ENCODE measurements around the gene DPEP1.
A peak's percentile ranks its signal among the peaks of the same experiment; 100 is the strongest.
"Not testable (repeated sequence)": the region's sequence is repeated elsewhere in the genome, so short reads cannot be mapped to it uniquely, and the experiment has no call there.

The DPEP1 gene

GRCh38 chr16:89655062-89655643, 41.7 kb downstream of the DPEP1 start:
- DNase-seq, result no peak

- DNase-seq, result no peak
Measured at GRCh38 chr16:89656435-89657121, 43.1 kb downstream of the DPEP1 start.

GRCh38 chr16:89657442-89658220, 44.2 kb downstream of the DPEP1 start, which contains the start of the genes CHMP1A and SPATA33:
CHMP1A (minus strand) TSS chr16:89657708; CDS start chr16:89657588, 120 bp downstream.
SPATA33 (plus strand) TSS chr16:89657836; CDS start chr16:89657912, 76 bp downstream.
- DNase-seq, result peak; percentile 80 to 81

DNA sequence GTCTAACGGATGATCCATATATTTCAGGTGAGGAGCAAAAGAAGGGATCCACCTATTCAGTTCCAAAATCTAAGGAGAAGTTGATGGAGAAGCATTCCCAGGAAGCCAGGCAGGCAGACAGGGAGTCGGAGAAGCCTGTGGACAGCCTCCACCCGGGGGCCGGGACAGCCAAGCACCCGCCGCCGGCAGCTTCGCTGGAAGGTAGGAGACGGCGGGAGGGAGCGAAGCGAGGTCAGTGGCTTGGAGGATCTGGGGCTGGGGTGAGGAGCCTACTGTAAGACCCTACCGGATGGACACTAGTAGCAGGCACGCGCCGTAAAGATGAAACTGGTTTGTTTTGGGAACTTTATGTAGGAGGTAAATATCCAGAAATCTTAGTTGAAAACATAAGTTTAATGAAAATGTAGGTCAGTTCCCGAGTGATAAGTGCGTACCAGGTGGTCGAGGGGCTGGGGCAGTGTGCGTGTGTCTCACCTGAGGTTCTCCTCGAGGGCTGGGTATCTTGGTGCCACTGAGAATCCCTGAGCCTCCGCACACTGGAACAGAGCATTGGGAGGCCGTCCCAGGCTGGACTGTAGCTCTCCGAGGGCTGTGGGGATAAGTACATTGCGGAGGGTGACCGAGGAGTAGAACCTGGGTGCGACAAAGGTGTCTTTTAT, 44.9 kb downstream of the DPEP1 start:
- no peak for DNase-seq

GRCh38 chr16:89660146-89660545, 46.7 kb downstream of the DPEP1 start:
- no peak for DNase-seq

DNA sequence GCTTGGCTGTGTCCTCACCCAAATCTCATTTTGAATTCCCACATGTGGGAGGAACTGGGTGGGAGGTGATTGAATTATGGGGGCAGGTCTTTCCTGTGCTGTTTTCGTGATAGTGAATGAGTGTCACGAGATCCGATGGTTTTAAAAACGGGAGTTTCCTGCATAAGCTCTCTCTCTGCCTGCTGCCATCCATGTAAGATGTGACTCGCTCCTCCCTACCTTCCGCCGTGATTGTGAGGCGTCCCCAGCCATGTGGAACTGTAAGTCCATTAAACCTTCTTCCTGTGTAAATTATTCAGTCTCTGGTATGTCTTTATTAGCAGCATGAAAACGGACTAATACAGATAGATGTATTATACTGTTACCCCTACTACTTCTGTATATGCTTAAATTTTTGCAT, 47.8 kb downstream of the DPEP1 start:
- DNase-seq, result no peak

DNA sequence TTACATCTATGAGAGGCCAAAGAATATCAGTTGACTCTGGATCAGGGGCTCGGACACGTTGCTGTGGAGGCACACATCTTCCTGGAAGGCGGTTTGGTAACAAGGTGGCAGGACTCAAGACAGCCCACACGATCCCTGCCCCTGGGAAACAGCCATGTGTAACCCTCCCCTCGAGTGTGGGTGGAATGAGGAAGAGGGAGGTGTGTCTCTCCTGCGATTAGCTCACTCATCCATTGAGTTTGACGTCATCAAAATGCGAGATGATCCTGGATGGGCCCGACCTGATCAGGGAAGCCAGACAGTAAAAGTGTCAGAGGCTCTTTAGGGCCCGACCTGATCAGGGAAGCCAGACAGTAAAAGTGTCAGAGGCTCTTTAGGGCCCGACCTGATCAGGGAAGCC, 50.8 kb downstream of the DPEP1 start:
- DNase-seq, result not testable (repeated sequence)

- DNase-seq, result not testable (repeated sequence)
Measured at GRCh38 chr16:89667000-89667399, 53.6 kb downstream of the DPEP1 start.

- DNase-seq, result no peak
Measured at GRCh38 chr16:89667633-89668032, 54.2 kb downstream of the DPEP1 start.

DNA sequence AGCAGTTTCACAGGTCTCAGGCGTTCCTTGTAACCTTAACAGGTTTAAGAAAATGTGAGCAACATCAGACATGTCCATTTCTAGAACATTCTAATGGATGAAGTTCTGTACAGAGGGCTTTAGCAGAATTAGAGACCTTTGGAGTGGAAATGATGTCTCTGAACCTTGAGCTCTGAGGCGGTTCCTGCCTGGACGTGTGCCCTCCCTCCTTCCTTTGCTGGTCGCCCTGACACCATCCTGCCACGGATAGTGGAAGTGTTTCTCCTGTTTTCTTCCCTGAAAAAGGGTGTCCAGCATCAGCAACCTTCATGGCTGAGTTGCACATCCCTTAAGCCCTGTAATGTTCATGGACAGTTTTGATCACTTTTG, 55.3 kb downstream of the DPEP1 start:
- DNase-seq, result no peak

- DNase-seq, result no peak
Measured at GRCh38 chr16:89669755-89670154, 56.3 kb downstream of the DPEP1 start.

DNA sequence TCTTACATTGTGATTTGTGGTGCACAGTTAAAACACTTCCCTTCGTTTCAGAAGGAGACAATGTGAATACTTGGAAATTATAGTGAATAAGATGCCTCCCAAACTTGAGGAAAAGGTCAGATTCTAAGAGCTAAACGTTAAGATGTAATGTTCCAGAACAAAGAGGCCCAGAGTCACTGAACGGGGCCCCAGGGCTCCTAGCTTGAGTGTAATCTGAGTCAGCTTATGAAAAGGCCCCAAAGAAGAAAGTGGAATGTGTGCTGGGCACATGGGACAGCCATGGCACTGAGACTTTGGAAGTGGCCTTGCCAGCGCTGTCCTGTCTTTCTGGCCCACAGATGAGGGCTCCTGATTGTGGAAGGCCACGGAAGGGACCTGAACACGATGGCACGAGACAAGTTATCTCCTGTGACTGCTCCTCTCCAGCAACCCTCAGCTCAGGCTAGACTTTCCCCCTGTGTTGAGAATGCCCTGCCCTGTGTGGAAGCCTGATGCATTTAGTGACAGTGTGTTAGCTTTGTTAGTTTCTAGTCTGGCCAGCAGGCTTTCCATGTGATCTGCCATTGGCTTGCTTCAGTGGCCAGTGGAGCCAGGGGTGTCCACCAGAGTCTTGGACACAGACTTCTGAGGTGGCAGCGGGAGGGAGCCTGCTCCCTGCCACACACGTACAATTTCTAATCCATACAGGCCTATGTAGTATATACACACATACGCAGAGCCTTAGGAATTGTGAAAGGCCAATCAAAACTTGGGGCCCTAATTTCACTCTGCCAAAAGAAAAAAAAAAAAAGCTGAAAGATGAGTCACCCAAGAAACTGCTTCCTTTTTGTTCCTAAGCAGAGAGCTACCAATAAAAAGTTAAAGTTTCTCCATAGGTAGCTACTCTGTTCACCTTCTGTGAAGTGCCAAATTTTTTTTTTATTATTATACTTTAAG, 57.3 kb downstream of the DPEP1 start:
- DNase-seq, result no peak

GRCh38 chr16:89671565-89671964, 58.1 kb downstream of the DPEP1 start:
- DNase-seq, result not testable (repeated sequence)

- DNase-seq, result no peak
Measured at GRCh38 chr16:89672177-89672941, 58.9 kb downstream of the DPEP1 start.

DNA sequence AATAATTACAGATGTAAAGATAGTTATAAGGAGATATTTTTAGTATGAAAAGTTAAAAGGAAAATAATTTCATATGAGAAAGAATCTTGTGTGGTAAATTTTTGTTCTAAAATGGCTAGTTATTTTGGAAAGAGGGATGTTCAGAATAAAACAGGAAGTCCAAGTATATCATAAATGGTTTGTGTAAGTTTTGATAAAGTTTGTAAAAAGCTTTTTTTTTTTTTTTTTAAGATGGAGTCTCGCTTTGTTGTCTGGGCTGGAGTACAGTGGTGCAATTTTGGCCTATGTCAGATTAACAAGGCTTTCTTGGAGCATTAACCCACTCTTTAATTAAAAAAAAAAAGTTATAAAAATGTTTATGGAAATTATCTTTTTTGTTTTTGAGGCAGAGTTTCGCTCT, 64.8 kb downstream of the DPEP1 start:
- DNase-seq, result no peak

DNA sequence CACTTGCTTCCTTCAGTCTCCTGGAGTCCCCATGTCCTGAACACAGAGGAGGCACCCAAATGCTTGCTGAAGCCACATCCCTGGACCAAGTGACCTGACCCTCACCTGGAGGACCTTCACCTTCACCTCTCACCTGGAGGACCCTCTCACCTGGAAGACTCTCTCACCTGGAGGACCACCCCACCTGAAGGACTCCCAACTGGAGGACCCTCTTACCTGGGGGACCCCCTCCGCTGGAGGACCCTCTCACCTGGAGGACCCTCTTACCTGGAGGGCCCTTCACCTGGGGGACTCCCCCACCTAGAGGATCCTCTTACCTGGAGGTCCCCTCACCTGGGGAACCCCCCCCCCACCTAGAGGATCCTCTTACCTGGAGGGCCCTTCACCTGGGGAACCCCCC, 72.5 kb downstream of the DPEP1 start:
- DNase-seq, result no peak

DNA sequence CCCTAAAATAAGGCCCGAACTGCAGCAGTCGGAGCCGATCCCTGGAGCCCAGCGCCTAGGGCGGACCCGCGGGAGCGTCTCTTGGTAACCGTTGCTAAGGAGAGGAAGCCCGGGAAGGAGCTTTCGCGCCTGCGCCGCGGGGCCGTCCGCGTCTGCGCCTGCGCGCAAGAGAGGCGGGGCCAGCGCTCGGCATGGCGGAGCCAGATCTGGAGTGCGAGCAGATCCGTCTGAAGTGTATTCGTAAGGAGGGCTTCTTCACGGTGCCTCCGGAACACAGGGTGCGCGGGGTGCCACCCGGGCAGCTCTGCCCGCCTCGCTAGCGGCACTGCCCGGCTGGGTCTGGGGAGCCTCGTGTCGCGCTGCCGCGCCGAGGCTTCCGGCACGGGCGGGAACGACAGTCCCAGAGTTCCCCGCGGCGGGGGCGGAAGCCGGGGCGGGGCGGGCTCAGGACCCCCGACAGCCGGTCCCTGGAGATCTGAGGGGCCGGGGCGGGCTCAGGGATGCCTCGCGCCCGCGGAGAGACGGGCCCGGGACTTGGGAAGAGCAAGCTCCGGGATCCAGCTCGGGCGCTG, 73.2 kb downstream of the DPEP1 start, which contains the start of gene CDK10:
TSS of gene CDK10 (plus strand) at position 170 of the 572 bp plus-strand sequence. CDS start at position 192, 22 bp downstream.
- peak; percentile 42 to 84 for DNase-seq

DNA sequence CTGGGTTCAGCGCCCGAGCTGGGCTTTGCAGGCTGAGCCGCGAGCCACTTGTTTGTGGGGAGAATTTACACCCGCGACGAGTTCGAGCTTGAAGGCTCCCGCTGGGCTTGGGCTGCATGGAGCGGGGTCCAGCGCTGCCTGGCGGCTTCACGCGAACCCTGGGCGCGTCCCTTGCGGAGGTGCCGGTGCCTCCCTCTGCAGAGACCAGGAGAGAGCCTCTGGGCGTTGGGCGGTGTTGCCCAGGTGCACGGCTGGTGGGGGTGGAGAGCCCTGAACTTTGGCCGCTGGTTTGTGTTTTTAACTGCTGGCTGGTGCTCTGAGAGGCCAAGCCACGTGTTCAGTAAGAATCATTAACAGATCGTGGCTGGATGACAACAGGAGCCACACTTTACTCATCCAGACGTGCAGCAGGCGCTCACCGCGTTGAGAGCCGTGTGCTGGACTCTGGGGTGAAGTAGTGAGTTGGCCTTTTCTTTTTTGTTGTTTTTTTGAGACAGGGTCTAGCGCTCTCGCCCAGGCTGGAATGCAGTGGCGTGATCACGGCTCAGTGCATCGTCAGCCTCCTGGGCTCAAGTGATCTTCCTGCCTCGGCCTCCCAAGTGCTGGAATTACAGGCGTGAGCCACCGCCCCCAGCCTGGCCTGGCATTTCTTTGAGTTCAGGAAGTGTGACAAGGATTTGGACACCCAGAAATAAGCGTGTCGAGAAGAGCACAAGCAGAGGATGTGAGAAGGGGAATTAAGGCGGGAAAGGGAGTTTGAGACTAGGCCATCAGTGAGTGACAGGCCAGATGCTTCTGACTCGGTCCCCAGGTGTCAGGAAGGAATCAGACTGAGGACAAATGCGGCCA, 73.9 kb downstream of the DPEP1 start:
- no peak for DNase-seq
